HUDEP-2 (cell line): ENCODE results near the gene ERN1.
"Not testable (repeated sequence)": the region's sequence is repeated elsewhere in the genome, so short reads cannot be mapped to it uniquely, and the experiment has no call there.

ENCODE experiments used
- DNase-seq, 76 experiments: peaks; one replicate each; lab custom pipeline; 2025; ENCODE audit not compliant: unreplicated experiment in 76 of 76; lab: John Stamatoyannopoulos, UW

The ERN1 gene

GRCh38 chr17:64145751-64146417 is 15.9 kb upstream of the ERN1 start:
- DNase-seq = peak; percentile 56 to 99 (median 94)

DNA sequence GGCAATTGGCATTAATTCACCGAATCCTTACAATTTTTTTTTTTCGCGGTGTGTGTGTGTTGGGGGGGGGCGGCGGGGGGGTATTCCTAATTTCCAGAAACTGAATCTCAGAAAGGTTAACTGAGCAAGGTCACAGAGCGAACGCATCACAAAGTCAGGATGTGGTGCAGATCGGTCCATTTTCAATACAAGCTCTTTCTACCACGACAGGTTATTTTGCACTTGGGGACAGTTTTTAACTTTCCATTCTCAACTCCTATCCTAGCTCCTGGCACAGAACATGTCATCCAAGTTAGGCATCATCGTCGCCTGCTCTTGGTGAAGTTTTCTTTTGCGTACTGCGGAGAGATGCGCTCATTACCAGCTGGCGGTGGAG is 15.4 kb upstream of the ERN1 start:
- peak in 1 of 76 experiments; percentile 78 for DNase-seq

DNA sequence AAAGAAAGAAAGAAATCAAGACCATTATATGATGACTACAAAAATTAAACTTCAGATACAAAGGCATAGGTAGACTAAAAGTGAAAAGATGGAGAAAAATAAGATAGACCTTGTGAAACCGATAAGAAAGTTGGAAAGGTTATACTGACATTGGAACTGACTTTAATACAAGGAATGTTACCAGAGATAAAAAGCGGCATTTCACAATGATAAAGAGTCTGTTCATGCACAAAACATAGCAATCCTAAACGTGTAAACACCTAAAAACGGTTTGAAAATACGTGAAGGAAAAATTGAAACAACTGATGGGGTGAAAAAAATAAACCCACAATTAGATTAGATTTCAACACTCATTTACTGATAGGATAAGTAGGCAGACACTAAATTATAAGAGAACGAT is 9.6 kb upstream of the ERN1 start:
- DNase-seq = no peak

GRCh38 chr17:64138441-64138840 is 8.5 kb upstream of the ERN1 start:
- no peak for DNase-seq

DNA sequence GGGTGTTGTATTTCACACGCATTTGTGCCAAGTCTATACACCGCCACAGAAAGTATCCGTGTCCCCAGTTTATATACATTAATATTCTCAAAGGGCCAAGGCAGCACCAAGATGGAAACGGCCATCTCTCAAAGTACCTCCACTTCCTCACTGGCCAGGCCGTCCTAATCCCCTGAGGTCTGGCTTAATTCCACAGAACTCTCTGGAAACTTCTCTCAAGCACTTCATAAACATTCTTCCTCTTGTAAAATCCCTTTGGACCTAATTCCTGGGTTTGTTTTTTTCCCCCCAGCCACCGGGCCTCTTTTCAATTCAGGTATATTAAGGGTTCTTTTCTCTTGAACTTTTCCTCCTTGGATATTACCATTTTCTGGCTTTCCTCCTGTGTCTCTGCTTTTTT is 5.1 kb upstream of the ERN1 start:
- DNase-seq = no peak

DNA sequence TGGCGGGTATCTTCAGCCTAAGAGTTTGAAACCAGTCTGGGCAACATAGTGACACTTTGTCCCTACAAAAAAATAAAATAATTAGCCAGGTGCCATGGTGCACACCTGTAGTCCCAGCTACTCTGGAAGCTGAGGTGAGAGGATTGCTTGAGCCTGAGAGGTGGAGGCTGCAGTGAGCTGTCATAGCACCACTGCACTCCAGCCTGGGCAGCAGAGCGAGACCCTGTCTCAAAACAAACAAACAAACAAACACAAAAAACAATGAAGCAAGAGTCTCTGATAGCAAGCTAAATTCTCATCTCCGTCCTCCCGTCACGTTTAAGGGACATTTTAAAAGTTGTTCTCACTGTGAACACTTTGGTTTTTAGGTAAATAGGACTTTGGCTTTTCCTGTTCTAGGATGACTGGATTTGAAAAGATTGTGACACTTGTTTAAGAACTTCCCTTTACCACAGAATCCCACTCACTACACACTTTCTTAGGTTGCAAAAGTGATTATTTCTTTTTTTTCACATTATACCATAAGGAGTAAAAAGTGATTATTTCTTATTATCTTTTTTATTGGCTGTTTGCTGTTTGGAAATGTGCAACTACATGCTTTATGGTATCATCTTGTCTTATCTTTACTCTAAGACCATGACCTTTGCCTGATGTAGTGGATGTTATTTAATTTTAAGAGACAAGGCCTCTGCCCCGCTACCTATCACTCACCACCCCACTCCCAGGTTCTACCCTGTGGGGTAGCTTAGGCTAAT is 4.4 kb upstream of the ERN1 start:
- no peak for DNase-seq

GRCh38 chr17:64133546-64134215 is 3.7 kb upstream of the ERN1 start:
- peak in 34 of 76 experiments; percentile 3 to 71 (median 42) for DNase-seq

DNA sequence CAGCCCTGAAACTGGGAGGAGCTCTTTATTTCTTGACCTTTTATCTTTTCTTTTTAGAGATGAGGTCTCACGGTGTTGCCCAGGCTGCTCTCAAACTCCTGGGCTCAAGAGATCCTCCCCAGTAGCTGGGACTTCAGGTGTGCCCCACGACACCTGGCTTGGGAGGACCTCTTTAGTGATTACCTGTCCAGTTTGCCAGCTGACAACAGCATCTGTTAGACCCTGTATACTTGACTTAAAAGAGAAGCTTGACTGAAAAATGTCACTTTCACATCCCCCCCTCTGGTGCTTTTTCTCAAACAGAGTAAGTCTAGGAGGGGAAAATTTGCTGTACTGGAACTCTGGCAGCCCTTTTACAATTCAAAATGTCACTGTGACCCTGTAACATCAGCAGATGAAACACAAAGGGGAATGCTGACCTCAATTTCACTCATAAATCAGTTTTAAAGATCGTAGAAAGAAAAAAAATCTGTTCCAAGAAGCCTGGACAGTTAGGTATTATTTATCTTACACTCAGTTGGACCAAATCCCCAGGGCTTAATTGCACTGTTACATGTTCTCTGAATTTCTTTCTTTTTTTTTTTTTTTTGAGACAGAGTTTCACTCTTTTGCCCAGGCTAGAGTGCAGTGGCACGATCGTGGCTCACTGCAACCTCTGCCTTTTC is 1.8 kb upstream of the ERN1 start:
- no peak for DNase-seq

- no peak for DNase-seq
These were observed 636 bp upstream of the ERN1 start for GRCh38 chr17:64130559-64131001.

- DNase-seq = no peak
These were observed 504 bp downstream of the ERN1 start for GRCh38 chr17:64129515-64129764.

- peak in 3 of 76 experiments; percentile 3 to 14 (median 7) for DNase-seq
These were observed 993 bp downstream of the ERN1 start for GRCh38 chr17:64128787-64129514.

DNA sequence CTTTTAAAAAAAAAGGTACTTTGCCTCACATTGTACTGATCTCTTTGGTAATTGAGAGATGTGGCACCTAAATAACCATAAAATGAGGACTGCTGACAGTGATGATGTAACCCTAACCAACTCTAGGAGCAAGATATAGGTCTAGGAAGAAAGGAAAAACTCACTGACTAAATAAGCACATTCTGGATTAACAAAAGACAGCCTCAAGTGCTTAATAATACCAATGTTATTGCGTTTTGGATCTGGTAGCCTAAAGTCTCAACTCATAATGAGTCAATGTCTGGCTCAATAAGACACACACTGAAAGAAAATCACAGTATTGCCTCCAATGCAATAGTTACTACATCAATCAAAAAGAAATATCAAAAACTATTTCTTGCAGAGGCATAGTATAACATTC is 3.0 kb downstream of the ERN1 start:
- no peak for DNase-seq

GRCh38 chr17:64125937-64126336 is 4.0 kb downstream of the ERN1 start:
- DNase-seq = no peak

- no peak for DNase-seq
These were observed 5.3 kb downstream of the ERN1 start for GRCh38 chr17:64124609-64125008.

GRCh38 chr17:64123114-64123513 is 6.8 kb downstream of the ERN1 start:
- no peak for DNase-seq

- not testable (repeated sequence) for DNase-seq
These were observed 8.8 kb downstream of the ERN1 start for GRCh38 chr17:64120972-64121786.

GRCh38 chr17:64120159-64120810 is 9.7 kb downstream of the ERN1 start:
- no peak for DNase-seq

DNA sequence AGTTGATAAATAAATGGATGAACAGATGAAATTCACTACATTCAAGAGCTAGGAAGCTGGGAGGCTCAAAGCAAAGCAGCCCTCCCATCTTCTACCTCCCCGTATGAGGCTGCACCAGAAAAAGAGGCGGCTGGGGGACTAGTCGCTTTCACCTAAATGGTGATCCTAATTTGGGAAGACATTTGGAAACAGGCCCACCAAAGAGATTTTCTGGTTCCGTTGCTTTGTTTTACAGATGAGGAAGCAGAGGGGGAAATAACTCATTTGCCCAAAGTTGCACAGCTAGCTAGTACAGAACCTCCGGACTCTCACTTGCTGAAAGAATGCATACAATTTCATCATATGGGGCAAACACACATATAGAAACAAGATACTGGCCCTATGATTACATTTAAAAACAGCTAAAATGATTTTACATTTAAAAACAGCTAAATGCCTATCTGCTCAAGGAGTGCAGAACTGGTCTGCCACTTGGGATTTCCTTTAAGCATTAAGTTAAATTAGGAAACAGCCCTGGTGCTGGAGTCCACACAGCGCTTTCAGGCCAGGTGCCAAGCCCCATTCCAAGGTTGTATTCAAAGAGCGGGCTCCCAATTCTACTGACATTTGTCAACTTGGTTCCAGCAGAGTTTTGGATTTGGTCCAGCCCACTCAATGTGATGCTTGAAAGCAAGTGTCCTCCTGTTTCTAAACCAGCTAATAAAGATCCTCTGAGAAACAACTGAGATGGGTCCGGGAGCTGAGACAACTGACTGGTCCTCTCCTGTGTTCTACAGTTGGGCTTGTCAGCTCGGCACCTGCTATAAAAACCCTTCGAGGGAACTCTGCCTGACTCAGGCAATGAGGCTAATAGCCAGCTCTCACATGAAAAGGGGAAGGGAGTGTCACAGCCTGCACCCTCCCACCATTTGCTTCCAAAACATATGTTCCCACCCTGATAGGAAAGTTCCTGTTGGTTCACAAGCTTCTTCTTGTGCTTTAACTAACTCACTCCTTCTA is 11.7 kb downstream of the ERN1 start:
- peak in 55 of 76 experiments; percentile 2 to 71 (median 28) for DNase-seq
